Body of pancreas (tissue), 4 donors: Measurements from ENCODE around the gene ISOC2.

ENCODE experiments used
- POLR2A ChIP-seq, 3 donors: fragments of 450-650 bp; IDR thresholded peaks; one replicate each; pipeline ENCODE4 v1.6.1; 2016; ENCODE audit warnings: antibody characterized with exemption in 3 of 3, mild to moderate bottlenecking in 2 of 3
- TF ChIP-seq, protein P1 (sequence below), 7 experiments: fragments of 450-650 bp in 4 of 7; fragments of 200-600 bp in 3 of 7; sonication (generic) in 3 of 7; IDR thresholded peaks; one replicate each; pipeline ENCODE4 v1.5.1; 2016 to 2019; ENCODE audit warnings: antibody characterized with exemption in 7 of 7

DNA sequence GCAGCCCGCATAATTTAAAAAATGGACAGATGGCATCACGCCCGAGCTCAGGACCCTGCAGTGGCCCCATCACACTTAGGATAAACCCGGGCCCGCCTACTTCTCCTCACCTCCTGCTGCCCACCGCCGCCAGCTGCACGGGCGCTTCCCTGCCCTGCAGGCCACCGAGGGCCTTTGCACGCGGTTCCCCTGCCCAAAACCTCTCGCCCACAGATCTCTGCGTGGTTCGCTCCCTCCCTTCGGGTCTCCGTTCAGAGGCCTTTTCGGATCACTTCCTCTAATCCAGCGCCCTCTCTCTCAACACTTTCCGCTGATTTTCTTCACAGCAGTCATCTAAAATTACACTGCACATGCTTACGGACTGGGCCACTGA, 20.1 kb downstream of the ISOC2 start:
- TF ChIP-seq, protein P1, sequence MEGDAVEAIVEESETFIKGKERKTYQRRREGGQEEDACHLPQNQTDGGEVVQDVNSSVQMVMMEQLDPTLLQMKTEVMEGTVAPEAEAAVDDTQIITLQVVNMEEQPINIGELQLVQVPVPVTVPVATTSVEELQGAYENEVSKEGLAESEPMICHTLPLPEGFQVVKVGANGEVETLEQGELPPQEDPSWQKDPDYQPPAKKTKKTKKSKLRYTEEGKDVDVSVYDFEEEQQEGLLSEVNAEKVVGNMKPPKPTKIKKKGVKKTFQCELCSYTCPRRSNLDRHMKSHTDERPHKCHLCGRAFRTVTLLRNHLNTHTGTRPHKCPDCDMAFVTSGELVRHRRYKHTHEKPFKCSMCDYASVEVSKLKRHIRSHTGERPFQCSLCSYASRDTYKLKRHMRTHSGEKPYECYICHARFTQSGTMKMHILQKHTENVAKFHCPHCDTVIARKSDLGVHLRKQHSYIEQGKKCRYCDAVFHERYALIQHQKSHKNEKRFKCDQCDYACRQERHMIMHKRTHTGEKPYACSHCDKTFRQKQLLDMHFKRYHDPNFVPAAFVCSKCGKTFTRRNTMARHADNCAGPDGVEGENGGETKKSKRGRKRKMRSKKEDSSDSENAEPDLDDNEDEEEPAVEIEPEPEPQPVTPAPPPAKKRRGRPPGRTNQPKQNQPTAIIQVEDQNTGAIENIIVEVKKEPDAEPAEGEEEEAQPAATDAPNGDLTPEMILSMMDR (IDR thresholded peaks at IDR 0.05), result no peak
- no peak for TF ChIP-seq POLR2A (IDR thresholded peaks at IDR 0.05)
